ENCODE data around the gene ELMO2. TPM values are rescaled to one million over a fixed set of nuclear protein-coding genes. Genes with fewer than 3 reads are reported as not detected.

ELMO2 gene
- total RNA-seq, 4 donors from 2014 or later = 13.5 to 30.0 (median 22.1) TPM

GRCh38 chr20:46324960-46325703 lies 81.3 kb downstream of the ELMO2 start:
- WGBS, 2 donors (ENCODE audit: low coverage in 1 of 2) = 20 to 68% methylated on average over 1 to 6 of the region's 6 CpGs

GRCh38 chr20:46324379-46324778 lies 82.0 kb downstream of the ELMO2 start:
- DNase-seq = no peak
- 42 to 77% methylated on average over 3 to 7 of the region's 7 CpGs for WGBS, 2 donors (ENCODE audit: low coverage in 1 of 2)
- no peaks in the 10 kb centered on the region for H3K9me3 ChIP-seq
- H3K27ac ChIP-seq = no peak overlapping the region
- H3K4me3 ChIP-seq = no peak overlapping the region
- TF ChIP-seq EP300 (IDR thresholded peaks at IDR 0.05; ENCODE audit: low read depth) (no peak), POLR2A (IDR thresholded peaks at IDR 0.05) (no peak), CTCF (IDR thresholded peaks at IDR 0.05) (no peak), POLR2AphosphoS5 (IDR thresholded peaks at IDR 0.05) (no peak)
- H3K4me1 ChIP-seq = no peaks in the 10 kb centered on the region
- peaks cover 65% of the 10 kb centered on the region for H3K27me3 ChIP-seq
- intact Hi-C loops (cut with DNase I; ENCODE audit: low total_unique reads) (no loop called here), in situ Hi-C loops (cut with MboI; ENCODE audit: low pct_ligation_motif_present in 1 of 4, low pct_unique_long_range_greater_than_20kb in 1 of 4, low sequenced_read_pairs in 3 of 4) (no loop called here)
- no peaks in the 10 kb centered on the region for H3K36me3 ChIP-seq

More at GRCh38 chr20:46324960-46325703, 81.3 kb downstream of the ELMO2 start:
- no peak for DNase-seq
- in situ Hi-C loops (cut with MboI; ENCODE audit: low pct_ligation_motif_present in 1 of 4, low pct_unique_long_range_greater_than_20kb in 1 of 4, low sequenced_read_pairs in 3 of 4) = no loop called here
- no peaks in the 10 kb centered on the region for H3K4me1 ChIP-seq
- peaks cover 67% of the 10 kb centered on the region for H3K27me3 ChIP-seq
- H3K27ac ChIP-seq = no peak overlapping the region
- no peaks in the 10 kb centered on the region for H3K9me3 ChIP-seq
- TF ChIP-seq CTCF (IDR thresholded peaks at IDR 0.05) (peak in 4 of 5 experiments; percentile 7 to 29 (median 20)), POLR2AphosphoS5 (IDR thresholded peaks at IDR 0.05) (no peak), EP300 (IDR thresholded peaks at IDR 0.05; ENCODE audit: low read depth) (no peak), POLR2A (IDR thresholded peaks at IDR 0.05) (no peak)
- H3K36me3 ChIP-seq = no peaks in the 10 kb centered on the region
- no peak overlapping the region for H3K4me3 ChIP-seq
- intact Hi-C loops (cut with DNase I; ENCODE audit: low total_unique reads) = no loop called here

DNA sequence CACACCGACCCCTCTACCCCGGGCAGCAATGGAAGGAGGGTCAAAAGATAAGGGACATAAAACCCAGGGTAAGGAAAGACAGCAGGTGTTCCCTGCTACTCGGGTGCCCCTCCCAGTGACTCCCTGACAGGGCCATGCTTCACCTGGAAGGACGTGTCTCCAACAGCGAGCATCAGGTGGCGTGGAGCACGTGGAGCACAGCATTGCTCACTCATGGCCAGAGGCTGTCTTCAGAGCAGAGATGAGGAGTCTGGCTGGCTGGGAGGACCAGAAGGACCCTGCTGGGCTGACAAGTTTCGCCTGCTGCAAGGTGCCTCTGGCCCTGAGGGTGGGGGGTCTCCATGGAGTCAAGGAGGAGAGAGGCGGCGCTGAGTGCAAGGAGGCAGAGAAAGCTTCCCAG lies 82.9 kb downstream of the ELMO2 start:
- DNase-seq = no peak

DNA sequence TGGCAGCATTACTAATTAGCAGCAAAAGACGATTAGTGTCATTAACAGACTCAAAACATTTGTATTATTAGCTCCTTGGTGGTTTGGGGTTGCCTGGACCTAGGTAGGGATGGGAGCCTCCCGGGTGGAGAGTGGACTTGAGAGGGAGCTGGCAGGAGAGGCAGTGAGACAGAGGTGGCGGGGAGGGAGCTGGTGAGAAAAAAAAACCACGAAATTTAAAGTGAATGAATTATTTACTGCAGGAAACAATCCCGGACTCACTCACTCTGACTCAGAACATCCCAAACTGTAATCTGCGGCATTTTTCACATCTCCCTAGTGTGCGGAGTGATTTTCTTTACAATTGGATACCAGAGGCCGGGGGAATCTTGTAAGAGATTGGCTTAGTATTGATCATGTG lies 83.8 kb downstream of the ELMO2 start:
- H3K4me3 ChIP-seq = no peak overlapping the region
- H3K36me3 ChIP-seq = no peaks in the 10 kb centered on the region
- intact Hi-C loops (cut with DNase I; ENCODE audit: low total_unique reads) (no loop called here), in situ Hi-C loops (cut with MboI; ENCODE audit: low pct_ligation_motif_present in 1 of 4, low pct_unique_long_range_greater_than_20kb in 1 of 4, low sequenced_read_pairs in 3 of 4) (no loop called here)
- 35 to 65% methylated on average over 2 to 8 of the region's 8 CpGs for WGBS, 2 donors (ENCODE audit: low coverage in 1 of 2)
- no peaks in the 10 kb centered on the region for H3K9me3 ChIP-seq
- DNase-seq = no peak
- no peaks in the 10 kb centered on the region for H3K4me1 ChIP-seq
- H3K27ac ChIP-seq = no peak overlapping the region
- no peak for TF ChIP-seq EP300 (IDR thresholded peaks at IDR 0.05; ENCODE audit: low read depth)
- TF ChIP-seq POLR2A (IDR thresholded peaks at IDR 0.05) = no peak
- TF ChIP-seq CTCF (IDR thresholded peaks at IDR 0.05) = no peak
- no peak for TF ChIP-seq POLR2AphosphoS5 (IDR thresholded peaks at IDR 0.05)
- peaks cover 60% of the 10 kb centered on the region for H3K27me3 ChIP-seq

More for the DNA sequence above, 82.9 kb downstream of the ELMO2 start:
- no peaks in the 10 kb centered on the region for H3K36me3 ChIP-seq
- no peak overlapping the region for H3K4me3 ChIP-seq
- TF ChIP-seq POLR2A (IDR thresholded peaks at IDR 0.05) = no peak
- no peak for TF ChIP-seq CTCF (IDR thresholded peaks at IDR 0.05)
- no peak for TF ChIP-seq POLR2AphosphoS5 (IDR thresholded peaks at IDR 0.05)
- no peak for TF ChIP-seq EP300 (IDR thresholded peaks at IDR 0.05; ENCODE audit: low read depth)
- WGBS, 2 donors (ENCODE audit: low coverage in 1 of 2) = 48% methylated on average over 10 of the region's 10 CpGs; no CpG with 5 or more reads in 1 of the 2 donors
- peaks cover 60% of the 10 kb centered on the region for H3K27me3 ChIP-seq
- intact Hi-C loops (cut with DNase I; ENCODE audit: low total_unique reads) (no loop called here), in situ Hi-C loops (cut with MboI; ENCODE audit: low pct_ligation_motif_present in 1 of 4, low pct_unique_long_range_greater_than_20kb in 1 of 4, low sequenced_read_pairs in 3 of 4) (no loop called here)
- no peaks in the 10 kb centered on the region for H3K9me3 ChIP-seq
- no peak overlapping the region for H3K27ac ChIP-seq
- no peaks in the 10 kb centered on the region for H3K4me1 ChIP-seq

All from transverse colon (tissue), 4 donors.